ENCODE measurements around the gene TNFSF8. TPM values are rescaled to one million over a fixed set of nuclear protein-coding genes. Genes with fewer than 3 reads are reported as not detected.

The TNFSF8 gene, protein sequence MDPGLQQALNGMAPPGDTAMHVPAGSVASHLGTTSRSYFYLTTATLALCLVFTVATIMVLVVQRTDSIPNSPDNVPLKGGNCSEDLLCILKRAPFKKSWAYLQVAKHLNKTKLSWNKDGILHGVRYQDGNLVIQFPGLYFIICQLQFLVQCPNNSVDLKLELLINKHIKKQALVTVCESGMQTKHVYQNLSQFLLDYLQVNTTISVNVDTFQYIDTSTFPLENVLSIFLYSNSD
- not detected in 2 replicates for total RNA-seq

GRCh38 chr9:114930056-114930812 is at the start of gene TNFSF8:
TSS of gene TNFSF8 (minus strand) at chr9:114930591. CDS start at chr9:114930303, 288 bp downstream.

Other genes with a start within 250 kb of the TNFSF8 start
- not detected in 2 replicates for gene TEX48, start 248.4 kb downstream of the TNFSF8 start, total RNA-seq
- gene TNFSF15, start 124.6 kb downstream of the TNFSF8 start, total RNA-seq = not detected in 2 replicates
- gene TNC, start 187.6 kb upstream of the TNFSF8 start, total RNA-seq = 1.2 and 1.4 TPM in 2 replicates

Measured in cardiac ventricle fibroblast (primary cell).